ENCODE results near the gene DGKA.

- TF ChIP-seq TAF1 (IDR thresholded peaks at IDR 0.05; ENCODE audit: borderline replicate concordance, low read depth, low read length): no peak
- no peak for TF ChIP-seq EZH2phosphoT487 (IDR thresholded peaks at IDR 0.05; ENCODE audit: borderline replicate concordance, low read depth)
- no peak for TF ChIP-seq RAD21 (IDR thresholded peaks at IDR 0.05; ENCODE audit: low read length)
Measured at GRCh38 chr12:55966408-55967281, 35.7 kb downstream of the DGKA start, which contains the start of gene CDK2.
